Neural progenitor cell (in vitro differentiated cells): Measurements from ENCODE around the gene CHST12.

Experiments used
- EZH2 ChIP-seq: fragments of 200-600 bp; sonication (generic); IDR thresholded peaks from 2 replicates; pipeline ENCODE4 v1.6.1; 2017; ENCODE audit warnings: antibody characterized with exemption, mild to moderate bottlenecking, moderate library complexity
- EZH2phosphoT487 ChIP-seq: fragments of 200-600 bp; sonication (generic); IDR thresholded peaks from 2 replicates; pipeline ENCODE4 v1.6.1; 2017; ENCODE audit warnings: antibody characterized with exemption

DNA sequence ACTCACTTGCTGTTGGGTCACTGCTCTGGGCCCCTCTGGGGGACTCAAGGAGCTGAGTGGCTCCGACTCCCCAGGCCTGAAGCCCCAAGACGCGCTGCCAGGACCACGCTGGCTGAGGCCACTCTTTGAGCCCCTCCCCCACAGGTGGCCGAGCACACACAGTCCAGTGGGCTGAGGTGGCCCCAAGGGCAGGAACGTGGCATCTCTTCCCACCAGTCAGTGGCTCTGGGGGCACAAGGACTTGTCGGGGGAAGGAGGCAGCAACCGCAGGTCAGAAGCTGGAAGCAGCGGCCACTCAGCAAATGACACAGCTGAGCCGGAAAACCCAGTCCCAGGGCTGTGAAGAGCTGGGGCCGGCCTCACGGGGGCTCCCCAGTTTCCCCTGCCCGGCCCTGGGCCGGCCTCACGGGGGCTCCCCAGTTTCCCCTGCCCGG lies 48.7 kb downstream of the CHST12 start:
- TF ChIP-seq EZH2 (no peak), EZH2phosphoT487 (no peak)
